ENCODE measurements around the gene ZDHHC1. TPM values are rescaled to one million over a fixed set of nuclear protein-coding genes. Genes with fewer than 3 reads are reported as not detected.

ZDHHC1 gene
- total RNA-seq, 1 experiment from 2014 or later: 1.0 TPM

GRCh38 chr16:67423611-67424260 lies 7.5 kb upstream of the ZDHHC1 start:
- CTCF ChIA-PET: interaction anchor here (0.6 to 1.1 kb wide), 2 partner anchors 19 to 42 kb away, joined by 3 to 4 read pairs; no protein-coding TSS in a partner anchor
- no peaks in the 10 kb centered on the region for H3K9me3 Mint-ChIP-seq (ENCODE audit: unreplicated experiment)
- no peaks in the 10 kb centered on the region for H3K36me3 ChIP-seq (ENCODE audit: control insufficient read depth, insufficient read depth, low read length)
- intact Hi-C loops (cut with micrococcal nuclease; ENCODE audit: unreplicated experiment): no loop called here
- peaks cover 27% of the 10 kb centered on the region for H3K4me1 ChIP-seq
- H3K4me3 ChIP-seq (ENCODE audit: low read depth, low read length): no peak overlapping the region
- H3K27ac Mint-ChIP-seq (ENCODE audit: unreplicated experiment): no peak overlapping the region
- H3K36me3 Mint-ChIP-seq (ENCODE audit: insufficient read depth, unreplicated experiment): peaks cover 5% of the 10 kb centered on the region
- H3K27me3 Mint-ChIP-seq (ENCODE audit: insufficient read depth, unreplicated experiment): no peaks in the 10 kb centered on the region
- POLR2A ChIA-PET: no interaction called here
- no peaks in the 10 kb centered on the region for H3K27me3 ChIP-seq (replicated peaks; ENCODE audit: control insufficient read depth, insufficient read depth, low read length)
- H3K4me3 Mint-ChIP-seq (ENCODE audit: unreplicated experiment): no peak overlapping the region
- no TSS peak for BruUV-seq (replicated peaks)
- no peak for DNase-seq
- TF ChIP-seq CTCF (IDR thresholded peaks at IDR 0.05; ENCODE audit: insufficient read depth in 1 of 2, low read depth in 1 of 2, low read length in 1 of 2, severe bottlenecking in 1 of 2, unreplicated experiment in 1 of 2): no peak
- H3K9me3 ChIP-seq: no peaks in the 10 kb centered on the region
- peaks cover 24% of the 10 kb centered on the region for H3K4me1 Mint-ChIP-seq (ENCODE audit: low read depth, unreplicated experiment)

DNA sequence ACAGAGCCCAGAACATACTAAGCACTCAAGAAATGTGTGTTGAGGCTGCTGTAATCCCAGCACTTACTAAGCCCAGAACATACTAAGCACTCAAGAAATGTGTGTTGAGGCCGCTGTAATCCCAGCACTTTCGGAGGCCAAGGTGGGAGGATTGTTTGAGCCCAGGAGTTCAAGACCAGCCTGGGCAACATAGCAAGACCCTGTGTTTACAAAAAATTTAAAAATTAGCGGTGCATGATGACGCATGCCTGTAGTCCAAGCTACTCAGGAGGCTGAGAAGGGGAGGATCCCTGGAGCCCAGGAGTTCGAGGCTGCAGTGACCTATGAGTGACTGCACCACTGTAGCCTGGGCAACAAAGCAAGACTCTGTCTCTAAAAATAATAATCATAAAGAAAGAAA lies 6.7 kb upstream of the ZDHHC1 start:
- Mint-ChIP-seq H3K4me1 (ENCODE audit: low read depth, unreplicated experiment) (peaks cover 24% of the 10 kb centered on the region), H3K27ac (ENCODE audit: unreplicated experiment) (peak overlapping the region; percentile 14)

DNA sequence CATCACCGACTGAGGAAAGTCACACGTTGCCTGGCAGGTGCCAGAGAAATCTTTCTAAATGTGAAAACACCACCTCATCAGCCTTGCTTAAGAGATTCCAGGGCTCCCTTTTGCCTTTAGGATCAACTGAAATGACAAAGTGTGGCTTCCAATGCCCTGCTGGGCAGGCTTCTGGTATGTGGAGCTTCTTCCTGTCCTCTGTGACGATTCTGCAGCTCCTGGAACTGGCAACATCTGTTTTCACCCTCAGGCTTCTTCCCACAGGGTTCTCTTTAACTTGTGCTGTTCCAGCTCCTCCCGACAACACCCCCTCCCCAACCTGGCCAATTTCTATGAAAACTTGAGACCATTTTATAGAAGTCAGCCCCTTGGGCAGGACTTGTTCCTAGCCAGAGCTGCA lies 4.8 kb upstream of the ZDHHC1 start:
- Mint-ChIP-seq H3K4me1 (ENCODE audit: low read depth, unreplicated experiment) (peaks cover 26% of the 10 kb centered on the region), H3K27ac (ENCODE audit: unreplicated experiment) (no peak overlapping the region), H3K36me3 (ENCODE audit: insufficient read depth, unreplicated experiment) (no peaks in the 10 kb centered on the region), H3K4me3 (ENCODE audit: unreplicated experiment) (no peak overlapping the region), H3K9me3 (ENCODE audit: unreplicated experiment) (no peaks in the 10 kb centered on the region), H3K27me3 (ENCODE audit: insufficient read depth, unreplicated experiment) (no peaks in the 10 kb centered on the region)
- intact Hi-C loops (cut with micrococcal nuclease; ENCODE audit: unreplicated experiment): no loop called here
- peaks cover 46% of the 10 kb centered on the region for H3K4me1 ChIP-seq
- H3K9me3 ChIP-seq: no peaks in the 10 kb centered on the region
- no TSS peak for BruUV-seq (replicated peaks)
- H3K36me3 ChIP-seq (ENCODE audit: control insufficient read depth, insufficient read depth, low read length): no peaks in the 10 kb centered on the region
- ChIA-PET CTCF (interaction anchor here (0.7 to 1.1 kb wide), 2 partner anchors 15 to 228 kb away, joined by 3 to 4 read pairs; no protein-coding TSS in a partner anchor), POLR2A (interaction anchor here (0.6 kb wide), 1 partner anchor 15 kb away, joined by 5 read pairs; no protein-coding TSS in a partner anchor)
- H3K27me3 ChIP-seq (replicated peaks; ENCODE audit: control insufficient read depth, insufficient read depth, low read length): no peaks in the 10 kb centered on the region
- no peak overlapping the region for H3K4me3 ChIP-seq (ENCODE audit: low read depth, low read length)
- DNase-seq: no peak
- no peak for TF ChIP-seq CTCF (IDR thresholded peaks at IDR 0.05; ENCODE audit: insufficient read depth in 1 of 2, low read depth in 1 of 2, low read length in 1 of 2, severe bottlenecking in 1 of 2, unreplicated experiment in 1 of 2)

More for the DNA sequence above, 6.7 kb upstream of the ZDHHC1 start:
- Histone ChIP-seq H3K4me3 (ENCODE audit: low read depth, low read length) (no peak overlapping the region), H3K4me1 (peaks cover 33% of the 10 kb centered on the region), H3K36me3 (ENCODE audit: control insufficient read depth, insufficient read depth, low read length) (no peaks in the 10 kb centered on the region), H3K9me3 (no peaks in the 10 kb centered on the region), H3K27me3 (replicated peaks; ENCODE audit: control insufficient read depth, insufficient read depth, low read length) (no peaks in the 10 kb centered on the region)
- DNase-seq: no peak
- BruUV-seq (replicated peaks): no TSS peak
- Mint-ChIP-seq H3K9me3 (ENCODE audit: unreplicated experiment) (no peaks in the 10 kb centered on the region), H3K4me3 (ENCODE audit: unreplicated experiment) (no peak overlapping the region), H3K36me3 (ENCODE audit: insufficient read depth, unreplicated experiment) (peaks cover 5% of the 10 kb centered on the region), H3K27me3 (ENCODE audit: insufficient read depth, unreplicated experiment) (no peaks in the 10 kb centered on the region)
- ChIA-PET POLR2A (no interaction called here), CTCF (no interaction called here)
- intact Hi-C loops (cut with micrococcal nuclease; ENCODE audit: unreplicated experiment): no loop called here
- TF ChIP-seq CTCF (IDR thresholded peaks at IDR 0.05; ENCODE audit: insufficient read depth in 1 of 2, low read depth in 1 of 2, low read length in 1 of 2, severe bottlenecking in 1 of 2, unreplicated experiment in 1 of 2): no peak

All from Caco-2 (cell line).